NCI-H1417 treated with DMSO at 0.1 percent for 48 hours (cell line): ENCODE measurements around the gene SOX5.
A peak's percentile ranks its signal among the peaks of the same experiment; 100 is the strongest.

Experiments used
- DNase-seq: peaks from one replicate; lab custom pipeline; 2025; lab: John Stamatoyannopoulos, UW

The SOX5 gene

GRCh38 chr12:23684121-23684520, 265.3 kb downstream of the SOX5 start:
- DNase-seq, result no peak

DNA sequence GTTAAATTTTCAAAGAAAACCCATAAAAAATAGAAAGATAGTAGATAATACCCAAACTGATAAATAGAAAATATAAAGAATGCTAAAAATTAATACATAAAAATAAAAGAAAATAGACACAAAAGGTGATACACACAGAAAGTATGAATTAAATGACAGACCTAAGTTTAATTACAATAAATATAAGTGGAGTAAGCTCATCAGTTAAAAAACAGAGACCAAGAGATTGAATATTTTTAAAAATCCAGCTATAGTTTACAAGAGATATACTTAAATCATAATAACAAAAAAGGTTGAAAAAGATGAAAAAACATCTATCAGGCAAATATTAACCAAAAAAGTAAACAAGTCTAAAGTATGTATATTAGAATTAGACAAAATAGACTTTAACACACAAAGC, 268.2 kb downstream of the SOX5 start:
- DNase-seq, result no peak

GRCh38 chr12:23674064-23674463, 275.4 kb downstream of the SOX5 start:
- DNase-seq, result no peak

- DNase-seq, result no peak
Observed at GRCh38 chr12:23671881-23672280, 277.6 kb downstream of the SOX5 start.

- no peak for DNase-seq
Observed at GRCh38 chr12:23670684-23671083, 278.8 kb downstream of the SOX5 start.

DNA sequence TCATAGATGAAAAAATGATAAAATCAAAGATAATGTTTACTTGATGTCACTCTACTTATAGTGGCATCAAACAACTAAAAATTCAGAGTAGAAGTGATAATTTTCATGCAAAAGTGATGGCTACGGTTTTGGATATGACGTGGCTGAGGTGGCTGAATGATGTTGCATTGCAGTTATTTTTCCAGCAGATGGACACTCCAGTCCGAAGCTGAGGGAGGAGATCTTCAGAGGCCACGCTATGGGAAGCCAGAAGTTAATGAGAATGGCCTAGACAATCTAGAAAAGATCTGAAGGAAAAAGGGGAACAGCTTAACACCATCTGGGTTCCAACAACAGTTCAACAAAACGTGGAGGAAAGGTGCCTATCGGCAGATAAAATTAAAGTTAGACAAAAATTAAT, 279.8 kb downstream of the SOX5 start:
- no peak for DNase-seq

DNA sequence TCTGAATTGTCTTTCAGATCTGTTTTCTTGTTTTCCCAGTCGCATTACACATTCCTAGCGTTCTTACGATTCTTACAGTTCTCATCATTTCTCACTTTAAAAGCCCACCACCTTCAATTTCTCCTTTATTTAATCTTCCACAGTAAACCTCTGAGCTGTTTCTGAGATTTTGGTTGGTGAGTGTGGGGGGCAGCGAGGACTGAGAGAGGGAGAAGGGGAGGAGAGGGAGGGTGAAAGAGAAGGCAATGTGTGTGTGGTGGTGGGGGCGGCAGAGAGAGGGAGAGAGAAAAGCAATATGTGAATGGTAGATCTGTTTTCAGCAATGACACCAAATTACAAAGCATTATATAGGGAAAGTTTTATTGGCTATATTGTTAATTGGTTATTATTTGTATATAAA, 282.6 kb downstream of the SOX5 start:
- no peak for DNase-seq

GRCh38 chr12:23662966-23663365, 286.5 kb downstream of the SOX5 start:
- DNase-seq, result no peak

DNA sequence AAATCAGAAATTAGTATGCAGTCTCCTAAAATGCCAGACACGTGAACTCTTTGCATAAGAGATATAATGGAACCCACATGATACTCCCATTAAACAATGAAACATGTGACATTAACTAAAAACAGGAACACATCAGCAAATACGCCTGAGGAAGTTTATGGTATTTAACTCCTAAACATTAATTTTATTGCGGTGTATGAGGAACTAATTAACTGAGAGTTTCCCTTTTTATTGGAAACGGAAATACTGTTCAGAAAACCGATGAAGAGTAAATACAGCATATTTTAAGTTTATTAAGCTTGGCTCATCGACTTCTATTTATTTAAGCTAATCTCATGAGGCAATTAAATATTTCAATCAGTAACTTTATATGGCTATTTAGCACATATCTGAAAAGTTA, 290.3 kb downstream of the SOX5 start:
- DNase-seq, result no peak

DNA sequence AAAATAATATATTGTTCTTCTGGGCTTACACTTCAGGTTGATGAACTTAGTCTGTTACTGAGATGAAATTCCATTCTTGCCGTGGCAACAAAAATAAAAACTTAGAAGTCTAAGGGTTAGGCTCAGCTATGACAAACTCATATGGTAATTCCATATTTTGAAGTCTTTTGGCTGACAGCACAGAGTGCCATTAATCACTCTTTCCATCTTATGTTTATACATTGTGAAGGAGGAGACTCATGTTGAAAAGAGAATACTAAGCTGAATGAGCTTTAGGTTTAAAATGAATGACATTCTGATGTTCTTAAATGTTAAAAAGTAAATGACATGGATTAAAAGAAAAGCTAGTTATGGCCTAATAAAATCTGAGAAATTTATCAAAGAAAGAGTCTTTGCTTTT, 291.9 kb downstream of the SOX5 start:
- DNase-seq, result no peak

DNA sequence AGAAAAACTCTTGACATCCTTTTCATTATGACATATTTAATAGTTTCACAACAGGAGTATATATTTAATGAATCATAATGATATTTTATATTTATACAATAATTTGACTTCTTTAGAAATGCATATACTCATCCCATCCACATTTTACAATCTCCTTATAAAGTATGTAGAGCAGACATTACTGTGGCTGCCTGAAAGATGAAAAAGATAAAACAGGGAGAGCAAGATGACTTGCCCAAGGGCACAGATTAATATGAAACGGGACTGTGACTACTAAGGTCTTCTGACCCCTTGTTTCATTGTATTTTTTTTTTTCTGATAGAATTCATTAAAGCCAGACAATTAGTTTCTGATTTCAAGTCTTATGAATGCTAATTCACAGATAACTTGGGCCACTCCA, 293.6 kb downstream of the SOX5 start:
- DNase-seq, result no peak

DNA sequence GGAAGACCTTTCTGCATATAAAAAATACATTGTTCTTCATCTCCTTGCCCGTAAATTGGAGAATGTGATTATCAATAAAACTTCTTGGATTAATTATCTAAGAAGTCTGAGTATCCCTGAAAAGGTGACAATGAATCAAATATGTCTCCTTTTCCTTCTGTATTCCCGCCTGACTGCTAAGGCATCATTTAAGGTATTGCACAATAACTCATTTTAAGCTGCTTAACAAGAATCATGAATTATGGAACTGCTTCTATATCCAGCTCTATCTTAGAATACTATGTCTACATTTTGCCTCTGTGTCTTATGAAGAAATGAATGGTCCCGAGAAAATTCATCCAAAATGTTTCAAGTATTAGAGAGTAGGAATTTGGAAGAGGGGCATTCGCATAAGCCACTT, 294.4 kb downstream of the SOX5 start:
- DNase-seq, result no peak

- DNase-seq, result no peak
Observed at GRCh38 chr12:23648546-23648945, 300.9 kb downstream of the SOX5 start.

GRCh38 chr12:23640754-23641153, 308.7 kb downstream of the SOX5 start:
- peak; percentile 19 for DNase-seq

GRCh38 chr12:23634344-23634743, 315.1 kb downstream of the SOX5 start:
- DNase-seq, result no peak

DNA sequence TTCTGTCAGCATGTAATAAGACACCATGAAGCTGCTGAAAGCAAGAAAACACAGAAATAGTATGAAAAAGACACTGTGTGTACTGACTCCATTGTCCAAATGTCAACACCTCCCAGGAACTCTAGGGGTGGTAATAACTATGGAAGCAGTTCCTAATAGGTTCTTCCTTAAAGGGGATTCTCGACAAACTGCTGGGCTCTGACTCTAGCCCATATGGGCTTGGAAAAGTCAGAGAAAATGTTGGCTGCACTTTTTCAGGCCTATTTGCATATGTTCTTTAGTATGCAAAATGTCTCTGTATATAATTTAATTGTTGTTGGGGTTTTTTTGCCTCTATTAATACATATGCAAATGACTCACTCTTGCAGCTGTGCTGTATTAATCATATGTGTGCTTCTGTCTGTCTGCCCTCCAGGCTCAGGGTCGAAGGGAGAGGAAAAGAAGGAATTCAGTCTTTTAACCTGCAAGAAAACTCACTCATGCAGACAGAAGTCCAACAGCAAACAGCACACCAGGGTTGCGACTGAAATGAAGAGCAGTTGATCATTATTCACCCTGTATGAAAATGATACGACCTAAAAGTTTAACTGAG, 317.6 kb downstream of the SOX5 start:
- DNase-seq, result no peak

DNA sequence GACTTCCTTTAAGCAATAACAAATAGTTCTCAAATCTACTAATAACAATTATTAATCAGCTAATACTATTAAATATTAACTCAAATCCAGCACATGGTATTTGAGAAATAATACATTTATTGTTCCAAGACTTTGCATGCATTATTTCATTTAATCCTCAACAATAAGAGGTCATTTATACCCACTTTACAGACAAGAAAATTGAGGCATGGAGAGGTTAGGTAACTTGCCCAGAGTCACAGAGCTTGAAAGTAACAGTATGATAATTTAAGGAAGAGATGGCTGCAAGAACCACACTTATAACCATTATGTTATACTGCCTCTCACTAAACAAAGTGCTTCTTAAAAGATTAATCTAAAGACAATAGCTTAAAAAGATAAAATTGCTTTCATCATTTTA, 318.9 kb downstream of the SOX5 start:
- DNase-seq, result no peak

- DNase-seq, result no peak
Observed at GRCh38 chr12:23628806-23629205, 320.7 kb downstream of the SOX5 start.

- DNase-seq, result no peak
Observed at GRCh38 chr12:23626791-23627190, 322.7 kb downstream of the SOX5 start.

DNA sequence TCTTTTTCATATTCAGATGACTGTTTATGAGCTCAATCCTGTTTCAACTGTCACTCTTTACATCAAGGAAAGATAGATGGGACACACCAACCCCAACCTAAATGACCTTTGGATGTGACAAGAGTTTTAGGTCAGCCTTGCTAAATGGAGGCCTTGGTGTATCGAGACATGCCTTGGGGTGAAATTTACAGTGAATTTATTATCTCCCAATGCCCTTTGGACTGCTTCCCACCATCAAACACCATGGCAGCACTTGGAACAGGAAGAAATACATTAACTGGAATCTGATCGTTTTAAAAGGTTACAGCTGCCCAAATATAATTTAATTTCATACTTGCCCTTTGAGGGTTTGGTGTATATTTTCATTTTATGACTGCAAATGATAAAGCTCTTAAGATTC, 327.6 kb downstream of the SOX5 start:
- DNase-seq, result no peak

DNA sequence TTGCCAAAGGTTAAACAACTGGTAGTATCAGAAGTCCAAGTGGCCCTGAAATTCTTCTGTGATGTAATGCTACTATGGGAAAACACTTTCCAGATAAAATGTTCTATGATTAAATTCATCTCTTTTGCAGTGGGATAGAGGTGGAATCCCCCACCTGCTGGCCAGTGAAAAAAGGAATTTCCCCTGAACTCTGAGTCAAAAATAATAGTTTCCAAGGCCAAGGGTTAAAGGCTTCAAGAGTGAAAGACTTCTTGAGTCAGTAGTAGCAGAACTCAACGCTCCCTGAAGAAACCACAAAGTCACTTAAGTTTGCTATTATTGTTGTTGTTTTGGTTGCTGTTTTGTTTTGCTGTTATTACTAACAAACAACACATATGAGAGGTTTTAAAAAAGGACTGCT, 330.8 kb downstream of the SOX5 start:
- DNase-seq, result no peak

- DNase-seq, result no peak
Observed at GRCh38 chr12:23617749-23618148, 331.7 kb downstream of the SOX5 start.

- DNase-seq, result no peak
Observed at GRCh38 chr12:23614280-23614679, 335.2 kb downstream of the SOX5 start.

GRCh38 chr12:23611320-23611719, 338.1 kb downstream of the SOX5 start:
- no peak for DNase-seq

DNA sequence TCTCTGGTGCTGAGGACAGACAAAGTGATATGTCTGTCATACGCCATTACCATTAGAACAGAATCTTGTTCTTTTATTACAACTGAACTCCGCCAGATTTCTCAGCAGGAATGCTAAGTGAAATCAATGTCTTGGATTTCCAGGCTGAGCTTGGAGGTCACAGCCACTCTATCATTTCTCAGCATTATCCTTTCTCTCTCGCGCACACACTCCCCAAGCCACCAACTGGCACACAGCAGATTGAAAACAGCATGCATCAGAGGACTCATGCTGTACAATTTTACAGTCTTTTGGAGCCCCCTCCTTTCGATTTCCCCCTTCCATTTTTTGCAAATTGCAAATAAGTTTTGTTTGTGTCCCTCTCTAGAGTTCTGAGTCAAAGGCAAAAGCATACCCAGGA, 348.6 kb downstream of the SOX5 start:
- DNase-seq, result no peak
